ENCODE measurements around the gene SUB1. TPM values are rescaled to one million over a fixed set of nuclear protein-coding genes. Genes with fewer than 3 reads are reported as not detected.

The SUB1 gene
- total RNA-seq, 2 experiments from 2014 or later, result 418 to 458 TPM

DNA sequence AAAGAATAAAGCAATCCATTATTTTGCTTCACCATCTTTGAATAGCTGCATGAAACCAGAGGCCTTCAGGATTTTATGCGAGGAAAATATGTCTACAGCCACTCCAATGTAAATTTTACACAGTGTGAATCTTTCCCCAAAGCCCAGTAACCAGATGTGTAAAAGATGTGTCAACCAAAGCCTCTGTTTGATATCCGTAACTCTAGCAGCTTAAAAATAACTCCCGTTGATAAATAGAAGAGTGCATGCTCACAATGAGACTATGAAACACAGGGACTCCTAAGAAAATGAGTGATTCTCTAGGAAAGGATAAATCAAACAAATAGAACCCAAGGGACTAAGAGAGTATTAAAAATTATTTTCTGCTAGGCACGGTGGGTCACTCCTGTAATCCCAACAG lies 65.7 kb downstream of the SUB1 start:
- intact Hi-C loops (cut with DNase I, micrococcal nuclease), result no loop called here
- CTCF ChIA-PET, result no interaction called here

GRCh38 chr5:32651638-32652037 lies 66.3 kb downstream of the SUB1 start:
- intact Hi-C loops (cut with DNase I, micrococcal nuclease), result no loop called here
- Mint-ChIP-seq H3K36me3 (ENCODE audit: low read depth) (no peaks in the 10 kb centered on the region), H3K4me1 (no peaks in the 10 kb centered on the region), H3K4me3 (no peak overlapping the region), H3K27me3 (no peaks in the 10 kb centered on the region), H3K9me3 (ENCODE audit: low read depth) (peaks cover 9% of the 10 kb centered on the region), H3K27ac (no peak overlapping the region)
- DNase-seq, result no peak
- ATAC-seq, result no peak
- CTCF ChIA-PET, result no interaction called here
- POLR2A ChIA-PET, result no interaction called here

More for the DNA sequence above, 65.7 kb downstream of the SUB1 start:
- H3K9me3 Mint-ChIP-seq (ENCODE audit: low read depth), result peaks cover 7% of the 10 kb centered on the region
- ATAC-seq (no peak), DNase-seq (no peak)
- no peaks in the 10 kb centered on the region for H3K27me3 Mint-ChIP-seq
- no peak overlapping the region for H3K4me3 Mint-ChIP-seq
- no peaks in the 10 kb centered on the region for H3K4me1 Mint-ChIP-seq
- no peaks in the 10 kb centered on the region for H3K36me3 Mint-ChIP-seq (ENCODE audit: low read depth)
- H3K27ac Mint-ChIP-seq, result no peak overlapping the region
- POLR2A ChIA-PET, result no interaction called here

Other genes with a start within 250 kb of the SUB1 start
- gene ZFR, start 140.8 kb upstream of the SUB1 start, total RNA-seq, result 10 to 100 TPM; 60.6 to 81.4 TPM
- gene NPR3, start 125.8 kb downstream of the SUB1 start, total RNA-seq, result under 1 TPM; 0.05 to 0.09 TPM